Prostate gland (tissue), 2 donors: ENCODE measurements around the gene MESP2.

Experiments
- POLR2A ChIP-seq: fragments of 450-650 bp; IDR thresholded peaks from one replicate; pipeline ENCODE4 v1.6.1; 2016; ENCODE audit warnings: antibody characterized with exemption, mild to moderate bottlenecking
- TF ChIP-seq, protein P1 (sequence below), 4 experiments: fragments of 200-600 bp in 2 of 4; fragments of 450-650 bp in 2 of 4; sonication (generic) in 2 of 4; IDR thresholded peaks; 1 replicate in 3 of 4; 2 replicates in 1 of 4; pipeline ENCODE4 v1.5.1; 2016 to 2019; ENCODE audit warnings: antibody characterized with exemption in 4 of 4, mild to moderate bottlenecking in 2 of 4, moderate library complexity in 2 of 4

DNA sequence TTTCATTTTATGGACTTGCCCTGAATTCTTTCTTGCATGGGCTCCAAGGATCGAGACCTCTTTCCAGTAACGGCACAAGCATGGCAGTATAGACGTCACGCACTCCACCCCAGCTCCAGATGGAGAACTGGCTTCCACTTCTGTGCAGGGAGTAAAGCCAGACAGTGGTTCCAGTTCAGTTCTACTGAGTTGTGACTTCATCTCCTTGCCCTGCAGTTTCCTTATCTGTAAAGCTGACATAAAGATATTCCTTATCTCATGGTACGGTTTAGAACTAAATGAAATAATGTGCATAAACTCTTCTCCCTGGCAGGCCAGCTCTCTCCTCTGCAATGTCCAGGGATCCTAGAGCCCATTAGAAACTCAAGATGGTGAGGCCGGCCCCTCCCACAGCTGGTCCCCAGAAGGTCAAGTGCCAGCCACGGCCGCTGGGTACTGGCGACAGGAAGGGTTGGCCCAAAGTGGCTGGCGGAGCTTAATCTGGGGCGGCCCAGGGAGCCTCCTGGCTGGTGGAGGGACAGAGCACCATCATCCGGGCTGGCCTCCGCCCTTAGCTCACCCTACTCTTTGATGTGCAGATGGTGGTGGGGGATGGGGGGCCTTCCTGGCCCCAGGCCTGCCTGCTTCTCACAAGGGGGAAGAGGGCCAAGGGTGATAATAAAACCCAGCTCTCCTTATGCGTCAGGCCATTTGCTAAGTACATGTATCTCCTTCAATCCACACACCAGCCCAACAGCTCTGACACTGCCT is 7.2 kb downstream of the MESP2 start:
- TF ChIP-seq, protein P1, sequence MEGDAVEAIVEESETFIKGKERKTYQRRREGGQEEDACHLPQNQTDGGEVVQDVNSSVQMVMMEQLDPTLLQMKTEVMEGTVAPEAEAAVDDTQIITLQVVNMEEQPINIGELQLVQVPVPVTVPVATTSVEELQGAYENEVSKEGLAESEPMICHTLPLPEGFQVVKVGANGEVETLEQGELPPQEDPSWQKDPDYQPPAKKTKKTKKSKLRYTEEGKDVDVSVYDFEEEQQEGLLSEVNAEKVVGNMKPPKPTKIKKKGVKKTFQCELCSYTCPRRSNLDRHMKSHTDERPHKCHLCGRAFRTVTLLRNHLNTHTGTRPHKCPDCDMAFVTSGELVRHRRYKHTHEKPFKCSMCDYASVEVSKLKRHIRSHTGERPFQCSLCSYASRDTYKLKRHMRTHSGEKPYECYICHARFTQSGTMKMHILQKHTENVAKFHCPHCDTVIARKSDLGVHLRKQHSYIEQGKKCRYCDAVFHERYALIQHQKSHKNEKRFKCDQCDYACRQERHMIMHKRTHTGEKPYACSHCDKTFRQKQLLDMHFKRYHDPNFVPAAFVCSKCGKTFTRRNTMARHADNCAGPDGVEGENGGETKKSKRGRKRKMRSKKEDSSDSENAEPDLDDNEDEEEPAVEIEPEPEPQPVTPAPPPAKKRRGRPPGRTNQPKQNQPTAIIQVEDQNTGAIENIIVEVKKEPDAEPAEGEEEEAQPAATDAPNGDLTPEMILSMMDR (IDR thresholded peaks at IDR 0.05): no peak
- no peak for TF ChIP-seq POLR2A
